GM19099 (cell line): ENCODE results near the gene IGSF21.

Experiments
- POLR2A ChIP-seq: IDR thresholded peaks from 3 replicates; pipeline ENCODE4 v1.6.1; 2011; ENCODE audit warnings: low read depth; ENCODE audit not compliant: insufficient read length; ENCODE audit errors: extremely low read depth

Gene IGSF21

GRCh38 chr1:18124977-18125376, 17.4 kb downstream of the IGSF21 start:
- TF ChIP-seq POLR2A, result no peak

DNA sequence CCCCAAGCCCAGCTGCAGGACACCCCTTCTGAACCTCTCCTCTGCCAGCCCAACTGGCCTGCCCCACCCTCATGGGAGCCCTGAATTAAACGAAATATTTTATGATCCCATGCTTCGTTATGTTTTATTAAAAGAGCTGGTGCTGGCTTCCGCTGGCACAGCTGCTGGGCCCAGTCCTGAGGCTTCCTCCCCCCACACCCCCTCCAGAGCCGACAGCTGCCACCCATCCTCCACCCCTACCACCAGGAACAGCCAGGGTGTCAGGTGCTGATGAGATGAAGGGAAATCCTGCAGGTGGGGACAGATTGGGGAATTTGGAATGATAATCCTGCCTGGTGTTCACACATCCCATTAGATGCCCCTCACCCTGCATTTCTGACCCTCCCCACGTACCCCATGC, 19.0 kb downstream of the IGSF21 start:
- no peak for TF ChIP-seq POLR2A

DNA sequence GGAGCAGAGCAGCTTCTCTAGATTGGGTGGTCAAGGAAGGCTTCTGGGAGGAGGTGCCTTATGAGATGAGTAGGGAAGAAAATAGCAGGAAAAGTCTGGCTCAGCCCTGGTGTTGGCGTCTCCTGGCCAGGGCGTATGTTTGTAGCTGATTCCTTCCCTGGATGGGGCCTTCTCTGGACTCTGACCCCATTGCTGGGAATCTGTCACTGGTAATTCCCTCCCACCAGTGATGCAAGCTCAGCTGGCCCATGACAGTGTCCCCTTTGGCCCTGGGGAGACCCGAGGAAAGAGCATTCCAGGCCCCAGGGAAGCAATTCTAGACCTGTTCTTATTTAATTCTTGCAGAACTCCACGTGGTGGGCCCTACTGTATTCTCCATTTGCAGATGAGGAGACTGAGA, 20.7 kb downstream of the IGSF21 start:
- TF ChIP-seq POLR2A, result no peak

- TF ChIP-seq POLR2A, result no peak
These were observed 22.8 kb downstream of the IGSF21 start for GRCh38 chr1:18130356-18130755.

DNA sequence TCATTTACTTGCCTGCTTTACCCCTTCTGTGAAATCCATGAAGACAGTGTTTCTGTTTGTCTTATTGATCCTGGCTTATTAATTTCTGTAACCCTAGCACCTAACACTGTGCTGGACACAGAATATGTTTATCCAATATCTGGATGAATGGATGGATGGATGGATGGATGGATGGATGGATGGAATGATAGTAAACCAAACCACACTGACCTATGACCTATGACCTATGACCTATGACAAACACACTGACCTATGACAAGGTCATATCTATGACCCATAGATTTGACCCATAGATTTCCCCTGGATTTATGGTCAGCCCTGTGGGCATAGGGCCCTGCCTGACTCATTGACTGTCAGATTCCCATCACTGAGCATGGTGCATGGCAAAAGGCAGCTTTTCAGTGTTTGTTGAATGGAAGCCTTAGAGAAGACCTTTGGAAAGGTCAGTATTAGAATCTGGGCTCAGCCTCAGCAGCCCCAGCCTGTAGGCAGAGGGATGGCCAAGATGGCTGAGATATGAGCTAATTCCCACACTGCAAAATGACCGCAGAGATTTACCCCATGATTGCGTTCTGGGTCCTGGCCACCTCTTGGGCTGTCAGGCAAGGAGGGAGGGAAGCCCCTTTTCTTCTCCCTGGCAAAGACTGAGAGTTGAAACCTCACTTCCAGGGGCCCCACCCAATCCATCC, 24.6 kb downstream of the IGSF21 start:
- TF ChIP-seq POLR2A, result no peak

DNA sequence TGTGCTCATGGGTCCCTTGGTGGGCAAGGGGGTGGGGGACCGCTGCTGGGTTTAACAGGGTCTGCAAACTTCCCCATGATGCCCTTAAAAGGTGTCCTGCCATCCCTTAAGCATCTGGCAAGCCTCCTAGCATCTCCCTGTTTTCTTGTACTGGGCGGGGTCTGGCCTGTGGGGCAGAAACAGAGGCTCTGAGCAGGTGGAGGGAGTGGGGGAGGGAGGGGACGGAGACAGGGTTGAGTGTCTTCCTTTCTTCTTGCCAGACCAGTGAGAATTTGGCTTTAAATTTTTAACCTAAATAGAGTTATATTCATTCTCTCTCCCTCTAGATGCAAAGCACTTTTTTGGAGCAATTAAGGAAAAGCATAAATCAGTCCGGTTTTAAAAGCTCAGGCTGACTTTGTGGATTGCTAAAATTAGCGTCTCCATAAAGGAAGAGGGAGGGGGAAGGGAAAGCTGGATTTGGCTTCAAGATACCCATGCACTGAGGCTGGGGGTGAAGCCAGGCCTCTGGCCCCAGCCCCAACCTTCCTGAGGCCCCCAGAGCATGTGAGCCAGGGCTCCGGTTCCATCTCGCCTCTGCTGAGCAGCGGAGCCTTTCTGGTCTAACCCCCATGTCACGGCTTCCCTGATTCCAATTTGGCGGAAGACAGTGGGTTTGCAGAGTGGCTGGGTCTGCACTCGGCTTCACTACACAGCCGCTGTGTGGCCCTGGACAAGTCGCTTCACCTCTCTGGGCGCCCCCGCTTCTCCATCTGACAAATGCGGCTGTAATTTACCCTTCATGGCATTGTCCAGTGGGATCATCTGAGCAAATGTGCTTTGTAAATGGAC, 25.3 kb downstream of the IGSF21 start:
- no peak for TF ChIP-seq POLR2A

- TF ChIP-seq POLR2A, result no peak
These were observed 26.9 kb downstream of the IGSF21 start for GRCh38 chr1:18134324-18135046.

- no peak for TF ChIP-seq POLR2A
These were observed 30.3 kb downstream of the IGSF21 start for GRCh38 chr1:18137759-18138345.

- no peak for TF ChIP-seq POLR2A
These were observed 31.8 kb downstream of the IGSF21 start for GRCh38 chr1:18139198-18139981.

DNA sequence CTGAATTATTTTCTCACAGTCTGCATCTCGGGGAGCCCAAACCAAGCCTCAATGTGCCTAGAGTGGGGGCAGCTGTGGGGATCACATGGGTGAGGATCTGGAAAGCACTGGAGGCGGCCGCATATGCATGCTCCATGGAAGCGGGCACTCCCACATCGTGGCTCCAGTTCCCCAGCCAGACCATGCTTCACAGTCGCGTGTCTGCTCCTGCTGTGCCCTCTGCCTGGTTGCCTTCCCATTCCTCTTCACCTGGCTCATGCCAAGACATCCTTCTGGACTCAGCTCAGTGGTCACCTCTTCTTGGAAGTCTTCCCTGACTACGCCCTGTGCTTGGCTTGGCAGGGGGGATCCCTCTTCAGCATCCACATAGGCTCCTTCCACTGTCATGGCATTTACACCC, 32.8 kb downstream of the IGSF21 start:
- no peak for TF ChIP-seq POLR2A

- TF ChIP-seq POLR2A, result no peak
These were observed 34.1 kb downstream of the IGSF21 start for GRCh38 chr1:18141661-18142060.

DNA sequence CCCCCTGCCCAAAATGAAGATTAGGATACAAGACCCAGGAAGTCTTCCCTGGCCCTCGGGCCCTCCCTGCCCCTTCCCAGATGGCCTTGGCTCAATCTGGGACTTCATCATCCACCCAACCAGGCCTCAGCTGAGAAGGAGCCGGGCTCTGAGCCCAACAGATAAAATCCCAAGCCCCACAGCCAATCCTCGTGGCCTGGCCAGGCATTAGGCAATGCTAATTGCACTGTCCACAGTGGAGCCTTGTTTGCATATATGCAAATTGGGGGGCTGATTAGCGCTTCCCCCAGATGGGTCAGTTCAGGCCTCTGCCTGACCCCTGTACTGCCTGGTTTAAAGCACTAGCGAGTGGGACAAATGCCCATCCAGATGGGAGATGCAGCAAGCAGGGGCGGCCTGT, 34.9 kb downstream of the IGSF21 start:
- no peak for TF ChIP-seq POLR2A

GRCh38 chr1:18142969-18143368, 35.4 kb downstream of the IGSF21 start:
- no peak for TF ChIP-seq POLR2A

DNA sequence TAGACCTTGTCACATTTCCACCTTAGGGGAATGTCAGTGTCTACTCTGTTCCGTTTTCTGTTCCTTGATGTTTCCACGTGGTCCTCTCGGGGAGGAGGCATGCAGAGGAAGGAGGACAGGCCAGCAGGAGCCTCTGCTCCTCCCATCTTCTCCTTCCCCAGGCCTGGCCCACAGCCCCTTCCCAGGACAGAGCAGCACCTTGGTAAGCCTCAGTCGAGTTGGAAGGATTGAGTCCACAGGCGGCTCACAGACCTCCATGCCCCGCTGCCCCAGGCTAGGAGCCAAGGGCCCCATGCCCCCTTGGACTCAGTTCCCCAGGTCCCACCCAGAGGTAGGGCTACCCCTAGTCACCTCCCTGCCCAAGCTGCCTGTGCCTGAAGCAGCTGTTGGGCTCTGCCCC, 36.5 kb downstream of the IGSF21 start:
- no peak for TF ChIP-seq POLR2A
